ENCODE results near the gene CAPN8. TPM values are rescaled to one million over a fixed set of nuclear protein-coding genes. Genes with fewer than 3 reads are reported as not detected.

Gene CAPN8
- total and polyA plus RNA-seq, 2 donors from 2014 or later, result 0.84 to 56.1 TPM

DNA sequence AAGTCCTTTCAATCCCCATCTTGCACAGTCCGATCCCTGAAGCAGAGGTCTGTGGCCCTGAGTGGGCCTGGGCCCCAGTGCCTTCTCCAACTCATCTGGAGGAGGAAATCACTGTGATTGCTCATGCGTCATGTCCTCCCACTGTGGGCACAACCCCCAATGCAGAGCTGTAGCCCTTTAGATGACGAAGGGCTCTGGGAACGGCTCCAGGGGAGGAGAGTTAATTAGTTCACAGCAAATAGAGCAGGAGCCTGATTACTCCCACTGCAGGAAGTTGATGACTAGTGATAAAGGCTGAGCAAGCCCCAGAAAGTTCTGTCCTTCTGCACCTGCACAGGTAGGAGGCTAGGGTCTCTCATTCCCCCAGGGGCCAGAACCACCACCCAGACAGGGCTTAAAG is 160.8 kb downstream of the CAPN8 start:
- H3K27me3 ChIP-seq (ENCODE audit: control insufficient read depth, insufficient read depth, low read length), result no peaks in the 10 kb centered on the region
- no peak for FAIRE-seq

GRCh38 chr1:223503348-223503747 is 162.2 kb downstream of the CAPN8 start:
- Histone ChIP-seq H3K4me1 (ENCODE audit: control insufficient read depth in 2 of 3, insufficient read depth in 2 of 3, low read depth in 1 of 3, low read length in 3 of 3) (no peaks in the 10 kb centered on the region), H3K9me3 (ENCODE audit: control insufficient read depth in 2 of 3, insufficient read depth in 1 of 3, low read length in 3 of 3) (no peaks in the 10 kb centered on the region), H3K36me3 (ENCODE audit: control insufficient read depth in 2 of 3, insufficient read depth in 3 of 3, low read length in 3 of 3) (no peaks in the 10 kb centered on the region), H3K4me3 (ENCODE audit: low read length in 3 of 3) (no peak overlapping the region), H3K27ac (ENCODE audit: low read depth in 2 of 2, low read length in 2 of 2) (no peak overlapping the region), H3K9ac (ENCODE audit: low read length in 3 of 3) (no peak overlapping the region), H3K27me3 (ENCODE audit: control insufficient read depth, insufficient read depth, low read length) (no peaks in the 10 kb centered on the region)
- DNase-seq (no peak), FAIRE-seq (no peak)
- TF ChIP-seq, protein P1, sequence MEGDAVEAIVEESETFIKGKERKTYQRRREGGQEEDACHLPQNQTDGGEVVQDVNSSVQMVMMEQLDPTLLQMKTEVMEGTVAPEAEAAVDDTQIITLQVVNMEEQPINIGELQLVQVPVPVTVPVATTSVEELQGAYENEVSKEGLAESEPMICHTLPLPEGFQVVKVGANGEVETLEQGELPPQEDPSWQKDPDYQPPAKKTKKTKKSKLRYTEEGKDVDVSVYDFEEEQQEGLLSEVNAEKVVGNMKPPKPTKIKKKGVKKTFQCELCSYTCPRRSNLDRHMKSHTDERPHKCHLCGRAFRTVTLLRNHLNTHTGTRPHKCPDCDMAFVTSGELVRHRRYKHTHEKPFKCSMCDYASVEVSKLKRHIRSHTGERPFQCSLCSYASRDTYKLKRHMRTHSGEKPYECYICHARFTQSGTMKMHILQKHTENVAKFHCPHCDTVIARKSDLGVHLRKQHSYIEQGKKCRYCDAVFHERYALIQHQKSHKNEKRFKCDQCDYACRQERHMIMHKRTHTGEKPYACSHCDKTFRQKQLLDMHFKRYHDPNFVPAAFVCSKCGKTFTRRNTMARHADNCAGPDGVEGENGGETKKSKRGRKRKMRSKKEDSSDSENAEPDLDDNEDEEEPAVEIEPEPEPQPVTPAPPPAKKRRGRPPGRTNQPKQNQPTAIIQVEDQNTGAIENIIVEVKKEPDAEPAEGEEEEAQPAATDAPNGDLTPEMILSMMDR (IDR thresholded peaks at IDR 0.05; ENCODE audit: borderline replicate concordance, extremely low read depth, insufficient read depth), result no peak
- intact Hi-C loops (cut with DNase I), result no loop called here

More for the DNA sequence above, 160.8 kb downstream of the CAPN8 start:
- DNase-seq, result peak; percentile 49 to 84 (median 69)
- TF ChIP-seq, protein P1 (IDR thresholded peaks at IDR 0.05; ENCODE audit: borderline replicate concordance, extremely low read depth, insufficient read depth), result no peak
- H3K27ac ChIP-seq (ENCODE audit: low read depth in 2 of 2, low read length in 2 of 2), result no peak overlapping the region
- no peaks in the 10 kb centered on the region for H3K36me3 ChIP-seq (ENCODE audit: control insufficient read depth in 2 of 3, insufficient read depth in 3 of 3, low read length in 3 of 3)
- no peak overlapping the region for H3K9ac ChIP-seq (ENCODE audit: low read length in 3 of 3)
- no peak overlapping the region for H3K4me3 ChIP-seq (ENCODE audit: low read length in 3 of 3)
- no peaks in the 10 kb centered on the region for H3K9me3 ChIP-seq (ENCODE audit: control insufficient read depth in 2 of 3, insufficient read depth in 1 of 3, low read length in 3 of 3)
- H3K4me1 ChIP-seq (ENCODE audit: control insufficient read depth in 2 of 3, insufficient read depth in 2 of 3, low read depth in 1 of 3, low read length in 3 of 3), result no peaks in the 10 kb centered on the region
- intact Hi-C loops (cut with DNase I), result no loop called here

- intact Hi-C loops (cut with DNase I), result no loop called here
- Histone ChIP-seq H3K9ac (ENCODE audit: low read length in 3 of 3) (no peak overlapping the region), H3K4me1 (ENCODE audit: control insufficient read depth in 2 of 3, insufficient read depth in 2 of 3, low read depth in 1 of 3, low read length in 3 of 3) (no peaks in the 10 kb centered on the region), H3K27me3 (ENCODE audit: control insufficient read depth, insufficient read depth, low read length) (no peaks in the 10 kb centered on the region), H3K36me3 (ENCODE audit: control insufficient read depth in 2 of 3, insufficient read depth in 3 of 3, low read length in 3 of 3) (no peaks in the 10 kb centered on the region), H3K4me3 (ENCODE audit: low read length in 3 of 3) (no peak overlapping the region), H3K9me3 (ENCODE audit: control insufficient read depth in 2 of 3, insufficient read depth in 1 of 3, low read length in 3 of 3) (no peaks in the 10 kb centered on the region), H3K27ac (ENCODE audit: low read depth in 2 of 2, low read length in 2 of 2) (no peak overlapping the region)
- DNase-seq (peak in 4 of 5 donors; percentile 53 to 91 (median 64)), FAIRE-seq (no peak)
- TF ChIP-seq, protein P1 (IDR thresholded peaks at IDR 0.05; ENCODE audit: borderline replicate concordance, extremely low read depth, insufficient read depth), result no peak
Measured at GRCh38 chr1:223500560-223501425, 164.7 kb downstream of the CAPN8 start.
